Measurements from ENCODE around the gene BLACAT1.
"Not testable (repeated sequence)": the region's sequence is repeated elsewhere in the genome, so short reads cannot be mapped to it uniquely, and the experiment has no call there.

BLACAT1 gene

GRCh38 chr1:205478985-205479384 is 23.1 kb upstream of the BLACAT1 start:
- WGBS: 72% methylated on average over 2 of the region's 2 CpGs
- not testable (repeated sequence) for H2BK120ac ChIP-seq (ENCODE audit: low read depth, low read length)
- H3K27me3 ChIP-seq (ENCODE audit: control insufficient read depth in 1 of 2, insufficient read depth in 1 of 2, low read length in 2 of 2): peaks cover 51 to 85% of the 10 kb centered on the region in 2 experiments

DNA sequence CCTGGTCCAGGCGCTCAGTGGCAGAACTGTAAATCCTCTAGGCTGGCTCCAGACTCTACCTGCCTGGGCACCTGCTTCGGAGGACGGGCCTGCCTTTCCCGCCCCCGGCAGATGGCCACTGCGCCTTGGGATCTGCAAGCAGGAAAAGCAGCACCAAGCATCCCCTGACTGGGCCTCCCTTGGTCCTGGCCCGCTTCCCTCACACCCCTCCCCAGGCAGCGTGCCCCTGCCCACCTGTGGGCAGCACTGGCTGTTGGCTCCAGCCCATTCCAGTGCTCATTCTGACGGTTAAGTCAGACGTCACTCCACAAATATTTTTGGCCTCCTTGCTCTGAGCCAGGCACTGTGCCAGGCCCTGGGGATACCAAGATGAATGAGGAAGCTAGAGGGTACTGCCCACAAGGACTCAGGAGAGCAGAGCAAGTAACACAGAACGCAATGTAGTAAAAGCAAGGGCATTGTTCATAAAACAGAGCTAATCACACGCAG is 22.0 kb upstream of the BLACAT1 start:
- no peak for DNase-seq
- no peak overlapping the region for H4K8ac ChIP-seq (ENCODE audit: low read length)
- H2AK5ac ChIP-seq (ENCODE audit: low read length, severe bottlenecking): no peak overlapping the region
- H2BK12ac ChIP-seq (ENCODE audit: low read length in 2 of 2): no peak overlapping the region
- no peak overlapping the region for H3K14ac ChIP-seq (ENCODE audit: low read length in 2 of 2)
- no peak overlapping the region for H2BK15ac ChIP-seq (ENCODE audit: low read depth, poor library complexity, severe bottlenecking)
- H3K4me2 ChIP-seq (ENCODE audit: low read length, poor library complexity, severe bottlenecking): no peak overlapping the region
- H2BK120ac ChIP-seq (ENCODE audit: low read depth, low read length): no peak overlapping the region
- H3K4ac ChIP-seq (ENCODE audit: low read depth in 1 of 2, low read length in 2 of 2): no peak overlapping the region
- no peak overlapping the region for H3K27ac ChIP-seq (ENCODE audit: low read length, poor library complexity, severe bottlenecking)
- peaks cover 5% of the 10 kb centered on the region for H3K4me1 ChIP-seq (ENCODE audit: control insufficient read depth, insufficient read depth, low read depth, low read length)
- H3K4me3 ChIP-seq (ENCODE audit: insufficient read depth in 1 of 2, low read depth in 1 of 2, low read length in 2 of 2): no peak overlapping the region
- peaks cover 48 to 84% of the 10 kb centered on the region in 2 experiments for H3K27me3 ChIP-seq (ENCODE audit: control insufficient read depth in 1 of 2, insufficient read depth in 1 of 2, low read length in 2 of 2)
- H4K91ac ChIP-seq (ENCODE audit: low read length): no peak overlapping the region
- no peak overlapping the region for H2BK5ac ChIP-seq (ENCODE audit: low read depth, low read length, poor library complexity, severe bottlenecking)
- no peaks in the 10 kb centered on the region for H3K36me3 ChIP-seq (ENCODE audit: control insufficient read depth in 1 of 2, insufficient read depth in 2 of 2, low read depth in 1 of 2, low read length in 2 of 2)
- no peak overlapping the region for H3K23ac ChIP-seq (ENCODE audit: low read length in 2 of 2)
- no peak overlapping the region for H3K18ac ChIP-seq (ENCODE audit: low read depth in 1 of 2, low read length in 2 of 2)
- no peak overlapping the region for H3K9ac ChIP-seq (ENCODE audit: low read length)
- peaks cover 16% of the 10 kb centered on the region for H3K9me3 ChIP-seq (ENCODE audit: control insufficient read depth, low read length)
- H3K79me1 ChIP-seq (replicated peaks; ENCODE audit: low read length, poor library complexity, severe bottlenecking): no peaks in the 10 kb centered on the region
- 80% methylated on average over 12 of the region's 12 CpGs for WGBS
- H2AFZ ChIP-seq (ENCODE audit: low read depth, low read length): no peak overlapping the region

More at GRCh38 chr1:205478985-205479384, 23.1 kb upstream of the BLACAT1 start:
- H4K8ac ChIP-seq (ENCODE audit: low read length); H2BK12ac ChIP-seq (ENCODE audit: low read length in 2 of 2); DNase-seq; H3K4ac ChIP-seq (ENCODE audit: low read depth in 1 of 2, low read length in 2 of 2); H3K4me3 ChIP-seq (ENCODE audit: insufficient read depth in 1 of 2, low read depth in 1 of 2, low read length in 2 of 2); H3K18ac ChIP-seq (ENCODE audit: low read depth in 1 of 2, low read length in 2 of 2); H3K4me2 ChIP-seq (ENCODE audit: low read length, poor library complexity, severe bottlenecking); H4K91ac ChIP-seq (ENCODE audit: low read length); H3K9ac ChIP-seq (ENCODE audit: low read length); H2AFZ ChIP-seq (ENCODE audit: low read depth, low read length); H3K36me3 ChIP-seq (ENCODE audit: control insufficient read depth in 1 of 2, insufficient read depth in 2 of 2, low read depth in 1 of 2, low read length in 2 of 2); H3K14ac ChIP-seq (ENCODE audit: low read length in 2 of 2); H2AK5ac ChIP-seq (ENCODE audit: low read length, severe bottlenecking); H3K27ac ChIP-seq (ENCODE audit: low read length, poor library complexity, severe bottlenecking); H2BK5ac ChIP-seq (ENCODE audit: low read depth, low read length, poor library complexity, severe bottlenecking); H3K4me1 ChIP-seq (ENCODE audit: control insufficient read depth, insufficient read depth, low read depth, low read length); H2BK15ac ChIP-seq (ENCODE audit: low read depth, poor library complexity, severe bottlenecking); H3K23ac ChIP-seq (ENCODE audit: low read length in 2 of 2); H3K79me1 ChIP-seq (replicated peaks; ENCODE audit: low read length, poor library complexity, severe bottlenecking): not testable (repeated sequence)
- H3K9me3 ChIP-seq (ENCODE audit: control insufficient read depth, low read length): peaks cover 16% of the 10 kb centered on the region

- 40% methylated on average over 6 of the region's 6 CpGs for WGBS
- H2BK120ac ChIP-seq (ENCODE audit: low read depth, low read length): no peak overlapping the region
- no peaks in the 10 kb centered on the region for H3K79me1 ChIP-seq (replicated peaks; ENCODE audit: low read length, poor library complexity, severe bottlenecking)
- H3K36me3 ChIP-seq (ENCODE audit: control insufficient read depth in 1 of 2, insufficient read depth in 2 of 2, low read depth in 1 of 2, low read length in 2 of 2): no peaks in the 10 kb centered on the region
- no peak overlapping the region for H4K91ac ChIP-seq (ENCODE audit: low read length)
- no peak overlapping the region for H2AK5ac ChIP-seq (ENCODE audit: low read length, severe bottlenecking)
- H3K27me3 ChIP-seq (ENCODE audit: control insufficient read depth in 1 of 2, insufficient read depth in 1 of 2, low read length in 2 of 2): peaks cover 45 to 84% of the 10 kb centered on the region in 2 experiments
- no peak overlapping the region for H2BK5ac ChIP-seq (ENCODE audit: low read depth, low read length, poor library complexity, severe bottlenecking)
- no peak overlapping the region for H3K9ac ChIP-seq (ENCODE audit: low read length)
- no peak overlapping the region for H2BK12ac ChIP-seq (ENCODE audit: low read length in 2 of 2)
- H3K27ac ChIP-seq (ENCODE audit: low read length, poor library complexity, severe bottlenecking): no peak overlapping the region
- no peak overlapping the region for H3K4ac ChIP-seq (ENCODE audit: low read depth in 1 of 2, low read length in 2 of 2)
- peaks cover 16% of the 10 kb centered on the region for H3K9me3 ChIP-seq (ENCODE audit: control insufficient read depth, low read length)
- H2BK15ac ChIP-seq (ENCODE audit: low read depth, poor library complexity, severe bottlenecking): no peak overlapping the region
- no peak overlapping the region for H3K4me2 ChIP-seq (ENCODE audit: low read length, poor library complexity, severe bottlenecking)
- no peak overlapping the region for H3K18ac ChIP-seq (ENCODE audit: low read depth in 1 of 2, low read length in 2 of 2)
- no peak overlapping the region for H4K8ac ChIP-seq (ENCODE audit: low read length)
- H3K4me3 ChIP-seq (ENCODE audit: insufficient read depth in 1 of 2, low read depth in 1 of 2, low read length in 2 of 2): no peak overlapping the region
- H3K23ac ChIP-seq (ENCODE audit: low read length in 2 of 2): no peak overlapping the region
- peaks cover 5% of the 10 kb centered on the region for H3K4me1 ChIP-seq (ENCODE audit: control insufficient read depth, insufficient read depth, low read depth, low read length)
- DNase-seq: no peak
- H3K14ac ChIP-seq (ENCODE audit: low read length in 2 of 2): no peak overlapping the region
- H2AFZ ChIP-seq (ENCODE audit: low read depth, low read length): no peak overlapping the region
Measured at GRCh38 chr1:205477121-205477758, 21.4 kb upstream of the BLACAT1 start.

DNA sequence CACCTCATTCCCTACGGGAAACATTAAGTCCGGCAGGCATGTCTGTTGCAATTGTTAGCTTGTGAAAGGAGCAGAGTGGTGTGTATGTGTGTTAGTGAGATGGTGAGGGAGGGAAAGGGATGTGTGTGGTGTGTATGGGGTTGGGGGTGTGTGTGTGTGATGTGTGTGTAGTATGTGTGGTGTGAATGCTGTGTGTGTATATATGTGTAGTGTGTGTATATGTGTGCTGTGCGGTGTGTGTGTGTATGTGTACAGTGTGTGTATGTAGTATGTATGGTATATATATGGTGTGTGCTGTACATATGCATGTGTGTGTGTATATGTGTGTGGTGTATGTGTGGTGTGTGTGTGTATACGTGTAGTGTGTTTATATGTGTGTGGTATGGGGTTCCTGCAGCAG is 20.8 kb upstream of the BLACAT1 start:
- Histone ChIP-seq H3K27ac (ENCODE audit: low read length, poor library complexity, severe bottlenecking) (no peak overlapping the region), H2BK120ac (ENCODE audit: low read depth, low read length) (no peak overlapping the region), H3K27me3 (ENCODE audit: control insufficient read depth in 1 of 2, insufficient read depth in 1 of 2, low read length in 2 of 2) (peaks cover 39 to 84% of the 10 kb centered on the region in 2 experiments), H2AFZ (ENCODE audit: low read depth, low read length) (no peak overlapping the region), H3K18ac (ENCODE audit: low read depth in 1 of 2, low read length in 2 of 2) (no peak overlapping the region), H2BK12ac (ENCODE audit: low read length in 2 of 2) (no peak overlapping the region), H3K9ac (ENCODE audit: low read length) (no peak overlapping the region), H2BK15ac (ENCODE audit: low read depth, poor library complexity, severe bottlenecking) (no peak overlapping the region), H4K91ac (ENCODE audit: low read length) (no peak overlapping the region), H3K4me3 (ENCODE audit: insufficient read depth in 1 of 2, low read depth in 1 of 2, low read length in 2 of 2) (no peak overlapping the region), H3K4me2 (ENCODE audit: low read length, poor library complexity, severe bottlenecking) (no peak overlapping the region), H3K36me3 (ENCODE audit: control insufficient read depth in 1 of 2, insufficient read depth in 2 of 2, low read depth in 1 of 2, low read length in 2 of 2) (no peaks in the 10 kb centered on the region), H3K4ac (ENCODE audit: low read depth in 1 of 2, low read length in 2 of 2) (no peak overlapping the region), H3K23ac (ENCODE audit: low read length in 2 of 2) (no peak overlapping the region), H3K4me1 (ENCODE audit: control insufficient read depth, insufficient read depth, low read depth, low read length) (peaks cover 5% of the 10 kb centered on the region), H3K14ac (ENCODE audit: low read length in 2 of 2) (no peak overlapping the region), H2AK5ac (ENCODE audit: low read length, severe bottlenecking) (no peak overlapping the region), H2BK5ac (ENCODE audit: low read depth, low read length, poor library complexity, severe bottlenecking) (no peak overlapping the region), H3K79me1 (replicated peaks; ENCODE audit: low read length, poor library complexity, severe bottlenecking) (no peaks in the 10 kb centered on the region), H4K8ac (ENCODE audit: low read length) (no peak overlapping the region), H3K9me3 (ENCODE audit: control insufficient read depth, low read length) (peaks cover 16% of the 10 kb centered on the region)
- DNase-seq: no peak
- WGBS: 95% methylated on average over 4 of the region's 4 CpGs

Data from mesenchymal stem cell (in vitro differentiated cells and primary cell).